GM12874 (cell line): ENCODE measurements around the gene KIF5B.

Source experiments
- TF ChIP-seq, protein P1 (sequence below): IDR thresholded peaks from 2 replicates; pipeline ENCODE4 v1.5.1; 2011; ENCODE audit warnings: low read depth, mild to moderate bottlenecking, control low read depth, low read length, moderate library complexity; ENCODE audit not compliant: insufficient read depth

KIF5B gene

DNA sequence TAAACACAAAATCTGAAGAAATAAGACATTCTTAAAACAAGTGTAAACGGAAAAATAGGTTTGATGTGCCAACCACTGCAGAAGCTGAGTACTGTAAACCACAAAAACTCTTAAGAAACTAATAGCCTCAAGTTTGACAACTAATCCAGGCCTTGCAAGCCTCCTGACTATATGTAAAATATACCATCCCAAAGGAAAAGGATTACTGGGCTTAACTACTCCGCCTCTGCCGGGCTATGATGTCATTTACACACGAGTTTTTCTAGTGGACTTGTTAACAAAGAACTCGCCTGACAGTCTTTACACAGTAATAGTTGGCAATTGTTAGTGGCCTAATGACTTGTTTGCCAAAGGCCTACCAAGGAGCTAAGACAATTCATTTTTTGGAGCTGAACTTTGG is 2.1 kb downstream of the KIF5B start:
- TF ChIP-seq, protein P1, sequence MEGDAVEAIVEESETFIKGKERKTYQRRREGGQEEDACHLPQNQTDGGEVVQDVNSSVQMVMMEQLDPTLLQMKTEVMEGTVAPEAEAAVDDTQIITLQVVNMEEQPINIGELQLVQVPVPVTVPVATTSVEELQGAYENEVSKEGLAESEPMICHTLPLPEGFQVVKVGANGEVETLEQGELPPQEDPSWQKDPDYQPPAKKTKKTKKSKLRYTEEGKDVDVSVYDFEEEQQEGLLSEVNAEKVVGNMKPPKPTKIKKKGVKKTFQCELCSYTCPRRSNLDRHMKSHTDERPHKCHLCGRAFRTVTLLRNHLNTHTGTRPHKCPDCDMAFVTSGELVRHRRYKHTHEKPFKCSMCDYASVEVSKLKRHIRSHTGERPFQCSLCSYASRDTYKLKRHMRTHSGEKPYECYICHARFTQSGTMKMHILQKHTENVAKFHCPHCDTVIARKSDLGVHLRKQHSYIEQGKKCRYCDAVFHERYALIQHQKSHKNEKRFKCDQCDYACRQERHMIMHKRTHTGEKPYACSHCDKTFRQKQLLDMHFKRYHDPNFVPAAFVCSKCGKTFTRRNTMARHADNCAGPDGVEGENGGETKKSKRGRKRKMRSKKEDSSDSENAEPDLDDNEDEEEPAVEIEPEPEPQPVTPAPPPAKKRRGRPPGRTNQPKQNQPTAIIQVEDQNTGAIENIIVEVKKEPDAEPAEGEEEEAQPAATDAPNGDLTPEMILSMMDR = no peak

- TF ChIP-seq, protein P1 = no peak
Measured at GRCh38 chr10:32051926-32052325, 4.3 kb downstream of the KIF5B start.

GRCh38 chr10:32050177-32050576 is 6.0 kb downstream of the KIF5B start:
- TF ChIP-seq, protein P1 = no peak

DNA sequence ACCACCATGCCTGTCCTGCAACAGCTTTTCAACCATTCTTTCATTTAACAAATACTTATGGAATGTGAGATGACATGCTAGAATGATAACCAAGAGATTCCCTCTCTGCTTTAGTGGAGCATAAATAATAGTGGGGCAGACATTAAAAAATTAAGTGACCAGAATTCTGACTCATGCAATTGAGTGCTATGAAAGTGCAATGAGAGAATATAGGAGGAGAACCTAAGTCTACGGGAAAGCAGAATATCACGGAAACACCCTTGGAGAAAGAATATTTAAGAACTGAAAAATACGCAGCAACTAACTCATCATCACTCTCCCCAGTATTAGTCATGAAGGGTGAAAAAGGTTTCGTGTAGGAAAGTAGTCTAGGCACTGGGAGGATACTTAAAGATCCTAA is 7.1 kb downstream of the KIF5B start:
- TF ChIP-seq, protein P1 = no peak

DNA sequence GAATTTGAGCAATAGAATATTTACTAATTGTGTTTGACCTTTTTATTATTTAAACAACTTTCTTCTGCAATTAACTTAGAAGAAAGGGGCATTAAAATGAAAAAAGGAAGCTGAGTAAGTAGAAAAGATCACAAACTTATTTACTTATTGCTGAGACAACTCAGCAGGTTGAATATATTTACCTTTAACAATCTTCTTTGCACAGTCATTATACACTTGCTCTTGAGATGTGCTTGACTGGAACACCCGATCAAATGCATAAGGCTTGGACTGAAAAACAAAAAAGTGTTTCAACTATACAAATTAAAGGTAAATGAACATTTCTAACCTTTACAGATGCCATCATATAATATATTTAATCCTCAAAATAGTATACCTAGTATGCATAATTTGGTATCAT is 7.9 kb downstream of the KIF5B start:
- TF ChIP-seq, protein P1 = no peak

DNA sequence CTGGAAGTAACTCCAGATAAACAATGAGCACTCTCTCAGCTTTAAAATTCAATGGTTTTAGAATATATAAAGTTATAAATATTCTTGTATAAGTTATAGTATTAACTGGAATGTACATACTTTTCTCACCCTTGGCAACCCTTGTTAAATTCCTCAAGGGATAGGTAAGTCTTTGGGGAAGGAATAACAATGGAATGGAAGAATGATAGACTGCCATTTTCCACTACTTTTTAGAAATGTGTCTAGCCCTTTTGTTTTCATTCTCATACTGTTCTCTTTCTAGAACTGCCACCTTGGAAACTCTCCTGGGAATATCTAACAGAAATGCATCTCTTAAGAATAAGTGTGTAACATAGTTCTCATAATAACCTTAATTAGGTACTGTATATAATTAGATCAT is 8.3 kb downstream of the KIF5B start:
- TF ChIP-seq, protein P1 = no peak

DNA sequence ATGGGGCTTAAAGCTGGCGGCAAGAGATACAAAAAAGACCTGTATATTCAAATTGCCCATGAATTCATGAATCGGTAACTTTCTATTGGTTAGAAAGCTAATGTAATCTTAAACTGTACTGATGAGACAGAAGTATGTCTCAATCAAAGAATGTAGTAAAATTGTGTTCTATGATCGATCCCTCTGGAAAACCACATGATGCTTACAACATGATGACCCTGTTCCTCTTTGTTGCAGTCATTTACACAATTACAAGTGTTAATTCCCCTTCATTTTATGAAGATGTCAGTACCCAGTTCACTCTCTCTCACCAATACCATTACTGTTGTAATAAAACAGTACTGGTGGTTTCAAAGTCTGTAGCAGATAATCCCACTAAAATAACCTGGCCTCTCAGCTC is 10.1 kb downstream of the KIF5B start:
- TF ChIP-seq, protein P1 = no peak
